Measurements from ENCODE around the gene SCEL. TPM values are rescaled to one million over a fixed set of nuclear protein-coding genes. Genes with fewer than 3 reads are reported as not detected.

SCEL gene
- total RNA-seq, 1 donor from 2014 or later: not detected

- Histone ChIP-seq H3K79me2 (ENCODE audit: low read depth) (no peaks in the 10 kb centered on the region), H3K4me3 (no peak overlapping the region), H4K20me1 (ENCODE audit: low read depth) (no peaks in the 10 kb centered on the region), H3K9ac (no peak overlapping the region), H3K36me3 (no peaks in the 10 kb centered on the region), H3K27me3 (no peaks in the 10 kb centered on the region), H3K4me1 (no peaks in the 10 kb centered on the region), H2AFZ (replicated peaks) (peak overlapping the region; percentile 45), H3K9me3 (ENCODE audit: low read depth) (no peaks in the 10 kb centered on the region), H3F3A (ENCODE audit: low read depth) (no peaks in the 10 kb centered on the region), H3K27ac (no peak overlapping the region), H3K4me2 (no peak overlapping the region)
- Mint-ChIP-seq H3K9me3 (no peaks in the 10 kb centered on the region), H3K4me1 (no peaks in the 10 kb centered on the region), H3K27ac (no peak overlapping the region), H3K4me3 (no peak overlapping the region), H3K27me3 (ENCODE audit: insufficient read depth, low read depth) (no peaks in the 10 kb centered on the region), H3K36me3 (no peaks in the 10 kb centered on the region)
- no peak for TF ChIP-seq EZH2phosphoT487 (IDR thresholded peaks at IDR 0.05)
- TF ChIP-seq EZH2 (IDR thresholded peaks at IDR 0.05): no peak
- TF ChIP-seq CTCF (IDR thresholded peaks at IDR 0.05): no peak
- no peak for DNase-seq (ENCODE audit: low spot score)
Observed at GRCh38 chr13:77544355-77544754, 8.8 kb downstream of the SCEL start.

- H3K27me3 ChIP-seq: no peaks in the 10 kb centered on the region
- Mint-ChIP-seq H3K9me3 (no peaks in the 10 kb centered on the region), H3K4me1 (no peaks in the 10 kb centered on the region), H3K27me3 (ENCODE audit: insufficient read depth, low read depth) (no peaks in the 10 kb centered on the region), H3K4me3 (no peak overlapping the region), H3K36me3 (no peaks in the 10 kb centered on the region), H3K27ac (no peak overlapping the region)
- H3K4me2 ChIP-seq: no peak overlapping the region
- DNase-seq (ENCODE audit: low spot score): no peak
- no peaks in the 10 kb centered on the region for H3K36me3 ChIP-seq
- H3K27ac ChIP-seq: no peak overlapping the region
- H3K4me1 ChIP-seq: no peaks in the 10 kb centered on the region
- H3K9ac ChIP-seq: no peak overlapping the region
- H4K20me1 ChIP-seq (ENCODE audit: low read depth): no peaks in the 10 kb centered on the region
- H3F3A ChIP-seq (ENCODE audit: low read depth): no peaks in the 10 kb centered on the region
- peak overlapping the region; percentile 45 for H2AFZ ChIP-seq (replicated peaks)
- H3K9me3 ChIP-seq (ENCODE audit: low read depth): no peaks in the 10 kb centered on the region
- TF ChIP-seq CTCF (IDR thresholded peaks at IDR 0.05): no peak
- no peak for TF ChIP-seq EZH2phosphoT487 (IDR thresholded peaks at IDR 0.05)
- TF ChIP-seq EZH2 (IDR thresholded peaks at IDR 0.05): no peak
- no peaks in the 10 kb centered on the region for H3K79me2 ChIP-seq (ENCODE audit: low read depth)
- H3K4me3 ChIP-seq: no peak overlapping the region
Observed at GRCh38 chr13:77544758-77545338, 9.3 kb downstream of the SCEL start.

GRCh38 chr13:77545626-77546412 lies 10.3 kb downstream of the SCEL start:
- Histone ChIP-seq H3K9me3 (ENCODE audit: low read depth) (no peaks in the 10 kb centered on the region), H3K9ac (no peak overlapping the region), H3K79me2 (ENCODE audit: low read depth) (no peaks in the 10 kb centered on the region), H3K4me3 (no peak overlapping the region), H3K4me2 (no peak overlapping the region), H3F3A (ENCODE audit: low read depth) (no peaks in the 10 kb centered on the region), H3K4me1 (no peaks in the 10 kb centered on the region), H3K27me3 (no peaks in the 10 kb centered on the region), H3K36me3 (no peaks in the 10 kb centered on the region), H3K27ac (no peak overlapping the region), H4K20me1 (ENCODE audit: low read depth) (no peaks in the 10 kb centered on the region), H2AFZ (replicated peaks) (no peak overlapping the region)
- H3K4me3 Mint-ChIP-seq: no peak overlapping the region
- no peaks in the 10 kb centered on the region for H3K9me3 Mint-ChIP-seq
- H3K27me3 Mint-ChIP-seq (ENCODE audit: insufficient read depth, low read depth): no peaks in the 10 kb centered on the region
- TF ChIP-seq EZH2 (IDR thresholded peaks at IDR 0.05) (no peak), CTCF (IDR thresholded peaks at IDR 0.05) (no peak), EZH2phosphoT487 (IDR thresholded peaks at IDR 0.05) (no peak)
- no peaks in the 10 kb centered on the region for H3K36me3 Mint-ChIP-seq
- no peaks in the 10 kb centered on the region for H3K4me1 Mint-ChIP-seq
- DNase-seq (ENCODE audit: low spot score): no peak
- no peak overlapping the region for H3K27ac Mint-ChIP-seq

Measured in neural progenitor cell (in vitro differentiated cells).